ENCODE measurements around the gene ROBO4. TPM values are rescaled to one million over a fixed set of nuclear protein-coding genes. Genes with fewer than 3 reads are reported as not detected.

ROBO4 gene
- total RNA-seq, 1 donor from 2014 or later: 75.0 TPM

DNA sequence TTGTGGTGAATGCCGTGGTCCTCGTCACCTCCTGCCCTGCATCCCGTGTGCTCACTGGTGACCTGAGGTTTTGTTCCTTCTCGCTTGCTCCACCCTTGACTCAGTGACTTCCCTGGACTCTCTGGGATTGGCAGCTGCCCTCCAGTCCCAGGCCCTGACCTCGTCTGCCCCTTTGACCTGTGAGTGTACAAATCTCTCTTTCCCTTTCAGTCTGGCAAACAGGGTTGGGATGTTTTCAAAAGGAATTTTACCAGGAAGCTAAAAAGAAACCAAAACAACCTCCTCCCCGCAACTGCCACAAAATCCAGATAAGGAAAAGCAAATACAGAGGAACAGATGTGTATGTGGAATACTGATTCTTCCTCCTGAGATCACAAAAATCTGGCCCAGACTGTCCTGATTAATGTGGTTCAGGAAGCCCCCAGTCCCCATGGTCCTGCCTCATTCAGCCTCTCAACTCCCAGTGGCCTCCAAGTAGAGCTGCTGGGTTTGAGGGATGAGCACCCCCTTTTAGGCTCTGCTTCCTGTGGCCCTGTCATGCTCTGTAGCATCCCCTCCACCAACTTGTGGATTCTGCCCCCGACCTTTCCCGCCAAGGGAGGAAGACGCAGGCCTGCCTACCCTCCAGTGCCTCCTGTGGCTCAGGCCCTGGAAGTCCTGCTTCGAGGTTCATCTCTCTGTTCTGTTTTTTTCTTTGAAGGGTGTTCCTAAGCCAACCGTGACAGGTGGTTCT is 15.2 kb downstream of the ROBO4 start:
- TF ChIP-seq, protein P1, sequence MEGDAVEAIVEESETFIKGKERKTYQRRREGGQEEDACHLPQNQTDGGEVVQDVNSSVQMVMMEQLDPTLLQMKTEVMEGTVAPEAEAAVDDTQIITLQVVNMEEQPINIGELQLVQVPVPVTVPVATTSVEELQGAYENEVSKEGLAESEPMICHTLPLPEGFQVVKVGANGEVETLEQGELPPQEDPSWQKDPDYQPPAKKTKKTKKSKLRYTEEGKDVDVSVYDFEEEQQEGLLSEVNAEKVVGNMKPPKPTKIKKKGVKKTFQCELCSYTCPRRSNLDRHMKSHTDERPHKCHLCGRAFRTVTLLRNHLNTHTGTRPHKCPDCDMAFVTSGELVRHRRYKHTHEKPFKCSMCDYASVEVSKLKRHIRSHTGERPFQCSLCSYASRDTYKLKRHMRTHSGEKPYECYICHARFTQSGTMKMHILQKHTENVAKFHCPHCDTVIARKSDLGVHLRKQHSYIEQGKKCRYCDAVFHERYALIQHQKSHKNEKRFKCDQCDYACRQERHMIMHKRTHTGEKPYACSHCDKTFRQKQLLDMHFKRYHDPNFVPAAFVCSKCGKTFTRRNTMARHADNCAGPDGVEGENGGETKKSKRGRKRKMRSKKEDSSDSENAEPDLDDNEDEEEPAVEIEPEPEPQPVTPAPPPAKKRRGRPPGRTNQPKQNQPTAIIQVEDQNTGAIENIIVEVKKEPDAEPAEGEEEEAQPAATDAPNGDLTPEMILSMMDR (IDR thresholded peaks at IDR 0.05): no peak
- intact Hi-C loops (cut with DNase I): no loop called here
- DNase-seq (no peak), ATAC-seq (no peak)
- H3K9me3 ChIP-seq: no peaks in the 10 kb centered on the region
- no peak overlapping the region for H3K4me3 ChIP-seq
- peak overlapping the region; percentile 55 for H3K27ac ChIP-seq
- peaks cover 6% of the 10 kb centered on the region for H3K4me1 ChIP-seq
- H3K36me3 ChIP-seq: no peaks in the 10 kb centered on the region
- H3K27me3 ChIP-seq: no peaks in the 10 kb centered on the region

DNA sequence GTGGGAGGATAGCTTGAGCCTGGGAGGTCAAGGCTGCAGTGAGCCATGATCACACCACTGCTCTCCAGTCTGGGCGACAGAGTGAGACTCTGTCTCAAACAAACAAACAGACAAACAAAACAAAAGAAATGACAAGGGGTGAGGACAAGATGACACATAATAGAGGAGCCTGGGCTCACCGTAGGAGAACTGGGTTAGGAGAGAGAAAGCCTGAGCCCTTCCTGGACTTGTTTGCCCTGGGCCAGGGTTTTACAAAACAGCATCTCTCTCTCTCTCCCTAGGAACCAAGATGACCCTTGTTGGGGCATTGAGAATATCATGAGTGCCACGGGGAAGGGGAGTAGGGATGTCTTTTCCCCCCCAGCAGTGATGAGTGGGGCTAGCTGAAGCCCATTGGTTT is 16.7 kb downstream of the ROBO4 start:
- ATAC-seq (no peak), DNase-seq (no peak)
- Histone ChIP-seq H3K4me1 (peaks cover 6% of the 10 kb centered on the region), H3K36me3 (no peaks in the 10 kb centered on the region), H3K9me3 (no peaks in the 10 kb centered on the region), H3K4me3 (no peak overlapping the region), H3K27ac (no peak overlapping the region), H3K27me3 (no peaks in the 10 kb centered on the region)
- TF ChIP-seq, protein P1 (IDR thresholded peaks at IDR 0.05): no peak
- intact Hi-C loops (cut with DNase I): no loop called here

DNA sequence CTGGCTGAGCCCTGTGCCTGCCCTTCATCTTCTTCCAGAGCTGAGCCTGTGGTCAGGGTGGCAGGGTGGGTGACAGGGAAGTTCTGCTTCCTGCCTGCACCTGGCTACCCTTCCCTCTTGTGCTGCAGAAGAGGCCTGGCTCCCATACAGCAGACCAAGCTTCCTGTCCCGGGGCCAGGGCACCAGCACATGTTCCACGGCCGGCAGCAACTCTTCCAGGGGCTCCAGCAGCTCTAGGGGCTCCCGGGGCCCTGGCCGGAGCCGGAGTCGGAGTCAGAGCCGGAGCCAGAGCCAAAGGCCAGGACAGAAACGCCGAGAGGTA is 17.4 kb downstream of the ROBO4 start:
- peak; percentile 61 for DNase-seq

DNA sequence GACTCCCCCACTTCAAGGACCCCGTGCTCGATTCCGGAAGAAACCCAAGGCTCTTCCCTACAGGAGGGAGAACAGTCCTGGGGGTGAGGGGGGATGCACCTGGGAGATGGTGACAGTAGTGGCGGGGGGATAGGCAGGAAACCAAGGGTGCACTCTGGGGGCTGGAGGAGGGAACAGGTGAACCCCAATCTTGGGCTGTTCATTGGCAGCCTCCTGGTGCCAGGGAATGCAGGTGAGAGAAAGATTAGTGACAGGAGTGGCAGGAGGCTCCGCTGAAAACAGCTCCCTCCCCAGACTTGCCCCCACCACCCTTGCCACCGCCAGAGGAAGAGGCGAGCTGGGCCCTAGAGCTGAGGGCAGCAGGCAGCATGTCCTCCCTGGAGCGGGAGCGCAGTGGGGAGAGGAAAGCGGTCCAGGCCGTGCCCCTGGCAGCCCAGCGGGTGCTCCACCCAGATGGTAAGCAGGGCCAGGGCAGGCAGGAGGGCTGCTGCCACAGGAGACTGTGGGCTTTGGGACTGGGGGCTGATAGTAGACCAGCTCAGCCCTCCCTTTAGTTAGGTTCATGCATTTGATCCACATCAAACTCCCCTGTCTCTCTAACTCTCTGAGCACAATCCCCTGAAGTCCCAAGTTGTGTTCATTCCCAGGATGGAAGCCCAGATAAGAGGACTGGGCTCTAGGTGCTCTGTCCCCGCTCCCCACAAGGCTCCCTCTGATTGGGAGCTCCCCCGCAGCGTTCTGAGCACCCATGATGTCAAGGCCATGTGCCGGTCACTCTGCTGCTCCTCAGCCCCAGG is 18.0 kb downstream of the ROBO4 start:
- Histone ChIP-seq H3K4me1 (peaks cover 6% of the 10 kb centered on the region), H3K27ac (no peak overlapping the region), H3K27me3 (no peaks in the 10 kb centered on the region), H3K9me3 (no peaks in the 10 kb centered on the region), H3K36me3 (no peaks in the 10 kb centered on the region), H3K4me3 (no peak overlapping the region)
- DNase-seq (peak; percentile 60), ATAC-seq (no peak)
- TF ChIP-seq, protein P1 (IDR thresholded peaks at IDR 0.05): no peak
- intact Hi-C loops (cut with DNase I): no loop called here

More for the DNA sequence above, 17.4 kb downstream of the ROBO4 start:
- Histone ChIP-seq H3K27me3 (no peaks in the 10 kb centered on the region), H3K27ac (no peak overlapping the region), H3K4me3 (no peak overlapping the region), H3K4me1 (peaks cover 6% of the 10 kb centered on the region), H3K36me3 (no peaks in the 10 kb centered on the region), H3K9me3 (no peaks in the 10 kb centered on the region)
- no peak for ATAC-seq
- intact Hi-C loops (cut with DNase I): no loop called here
- TF ChIP-seq, protein P1 (IDR thresholded peaks at IDR 0.05): no peak

DNA sequence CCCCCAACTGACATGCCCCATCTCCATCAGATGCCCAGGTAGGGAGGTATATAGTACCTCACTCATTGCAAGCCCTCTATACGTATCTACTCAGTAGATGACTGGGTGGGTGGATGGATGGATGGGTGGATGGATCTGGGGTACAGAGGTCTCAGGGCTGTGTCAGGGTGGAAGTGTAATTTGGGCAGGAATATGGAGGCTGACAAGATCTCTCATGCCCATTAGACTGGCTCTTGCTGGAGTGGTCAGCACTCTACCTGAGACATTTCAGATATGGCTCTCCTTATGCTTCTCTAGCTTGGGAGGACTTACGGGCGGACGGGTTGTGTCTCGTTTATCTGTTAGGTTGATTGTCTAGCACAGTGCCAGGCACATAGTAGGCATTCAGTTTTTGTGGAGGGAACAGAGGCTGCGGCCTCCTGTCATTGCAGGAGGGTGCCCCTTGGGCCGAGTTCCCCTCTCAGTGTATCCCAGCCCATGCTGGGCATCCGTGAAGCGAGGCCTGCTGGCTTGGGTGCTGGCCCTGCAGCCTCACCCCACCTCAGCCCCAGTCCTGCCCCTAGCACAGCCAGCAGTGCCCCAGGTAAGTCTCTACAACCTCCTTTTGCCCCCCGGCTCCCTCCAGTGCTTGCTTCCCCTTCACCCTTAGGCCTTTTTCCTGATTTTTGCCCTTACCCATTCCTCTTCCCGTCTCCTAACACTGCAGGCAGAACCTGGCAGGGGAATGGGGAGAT is 18.7 kb downstream of the ROBO4 start:
- H3K9me3 ChIP-seq: no peaks in the 10 kb centered on the region
- no peaks in the 10 kb centered on the region for H3K27me3 ChIP-seq
- DNase-seq (peak; percentile 52), ATAC-seq (no peak)
- TF ChIP-seq, protein P1 (IDR thresholded peaks at IDR 0.05): no peak
- intact Hi-C loops (cut with DNase I): no loop called here
- H3K4me3 ChIP-seq: no peak overlapping the region
- peaks cover 6% of the 10 kb centered on the region for H3K4me1 ChIP-seq
- H3K27ac ChIP-seq: no peak overlapping the region
- H3K36me3 ChIP-seq: no peaks in the 10 kb centered on the region

All from upper lobe of right lung (tissue), 1 donor.